PC-9 (cell line): ENCODE data around the gene APIP. TPM values are rescaled to one million over a fixed set of nuclear protein-coding genes. Genes with fewer than 3 reads are reported as not detected.

Source experiments
- BruUV-seq: library from RNA; stranded (reverse); fragments of 400-500 nt; replicated peaks from 2 replicates; lab custom pipeline; 2021; lab: Mats Ljungman, UMichigan
- CTCF ChIA-PET: fragments of 300-600 bp; sonication (Branson Sonifier 250); formaldehyde crosslinking; loops from one replicate; lab custom pipeline; 2022; ENCODE audit warnings: antibody characterized with exemption; lab: Charles Lee
- POLR2A ChIA-PET: fragments of 300-600 bp; sonication (Branson Sonifier 250); formaldehyde crosslinking; loops from one replicate; lab custom pipeline; 2022; ENCODE audit warnings: antibody characterized with exemption; ENCODE audit not compliant: unreplicated experiment; lab: Charles Lee
- DNase-seq, 2 experiments: peaks; one replicate each; pipeline versions ENCODE4 v3.0.0 to v3.0.0-alpha.2; 2015 to 2022; ENCODE audit warnings: mixed read lengths in 1 of 2
- H2AFZ ChIP-seq: fragments of 200-600 bp; sonication (generic); 2 replicates; pipeline ENCODE4 v1.8.1; 2017; ENCODE audit warnings: antibody characterized with exemption
- H3F3A ChIP-seq: fragments of 200-600 bp; sonication (generic); 2 replicates; pipeline ENCODE4 v1.8.1; 2017; ENCODE audit warnings: antibody characterized with exemption, mild to moderate bottlenecking, low read depth; ENCODE audit not compliant: insufficient read depth
- H3K27ac ChIP-seq: fragments of 200-600 bp; sonication (generic); 2 replicates; pipeline ENCODE4 v1.6.1; 2016; ENCODE audit warnings: mixed run types
- H3K27me3 ChIP-seq: fragments of 200-600 bp; sonication (generic); 2 replicates; pipeline ENCODE4 v1.6.1; 2016; ENCODE audit warnings: low read depth, mixed run types; ENCODE audit not compliant: insufficient read depth
- H3K36me3 ChIP-seq: fragments of 200-600 bp; sonication (generic); 2 replicates; pipeline ENCODE4 v1.6.1; 2016; ENCODE audit warnings: low read depth, mixed run types
- H3K4me1 ChIP-seq: fragments of 200-600 bp; sonication (generic); replicated peaks from 2 replicates; pipeline ENCODE4 v1.6.1; 2016; ENCODE audit warnings: mixed run types; ENCODE audit not compliant: insufficient read depth
- H3K4me2 ChIP-seq: fragments of 200-600 bp; sonication (generic); 2 replicates; pipeline ENCODE4 v1.6.1; 2017; ENCODE audit warnings: mixed run types
- H3K4me3 ChIP-seq: fragments of 200-600 bp; sonication (generic); 2 replicates; pipeline ENCODE4 v1.6.1; 2016; ENCODE audit warnings: mixed run types
- H3K79me2 ChIP-seq: fragments of 200-600 bp; sonication (generic); 2 replicates; pipeline ENCODE4 v1.6.1; 2017; ENCODE audit warnings: low read depth, mixed run types
- H3K9me2 ChIP-seq: fragments of 200-600 bp; sonication (generic); 2 replicates; pipeline ENCODE4 v1.8.1; 2017; ENCODE audit warnings: mild to moderate bottlenecking; ENCODE audit not compliant: insufficient read depth
- H3K9me3 ChIP-seq: fragments of 200-600 bp; sonication (generic); 2 replicates; pipeline ENCODE4 v1.8.1; 2016; ENCODE audit warnings: low read depth; ENCODE audit not compliant: insufficient read depth
- H4K20me1 ChIP-seq: fragments of 200-600 bp; sonication (generic); 2 replicates; pipeline ENCODE4 v1.8.1; 2017; ENCODE audit not compliant: insufficient read depth
- EZH2 ChIP-seq: fragments of 200-600 bp; sonication (generic); IDR thresholded peaks from 2 replicates; pipeline ENCODE4 v1.8.0; 2017; ENCODE audit warnings: antibody characterized with exemption, low read depth
- intact Hi-C: fragments of 100-400 bp; cut with micrococcal nuclease; formaldehyde crosslinking; loops from one replicate; pipeline ENCODE4 v1.10.0; 2022; ENCODE audit not compliant: unreplicated experiment
- total RNA-seq: library from RNA; stranded (reverse); gene quantifications from 2 replicates; pipeline ENCODE4 v1.2.3, GENCODE V29; 2021
- TF ChIP-seq, protein P1 (sequence below): fragments of 200-600 bp; sonication (generic); conservative IDR thresholded peaks from 2 replicates; pipeline ENCODE4 v1.6.1; 2017; ENCODE audit warnings: mixed run types, antibody characterized with exemption, mild to moderate bottlenecking, moderate library complexity

The APIP gene
- total RNA-seq, 1 experiment from 2014 or later = 41.0 TPM

DNA sequence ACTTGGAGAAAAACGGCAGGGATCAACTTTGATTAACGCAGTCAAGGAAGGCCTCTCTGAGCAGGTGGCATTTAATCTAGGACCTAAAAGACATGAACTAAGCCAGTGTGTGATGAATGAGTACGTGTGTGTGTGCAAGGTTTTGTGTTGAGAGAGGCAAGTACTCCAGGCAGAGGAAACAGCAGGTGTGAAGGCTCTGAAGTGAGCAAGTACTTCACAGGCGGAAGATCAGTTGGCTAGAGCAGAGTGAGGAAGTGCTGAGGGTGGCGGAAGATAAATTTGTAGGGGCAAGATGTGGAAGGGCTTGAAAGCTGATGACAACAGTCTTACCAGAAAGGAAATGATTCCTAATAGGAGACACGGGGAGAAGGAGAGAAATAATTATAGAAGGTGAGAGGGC lies 6.8 kb downstream of the APIP start:
- peaks cover 17% of the 10 kb centered on the region for H3F3A ChIP-seq
- H3K9me3 ChIP-seq = no peaks in the 10 kb centered on the region
- POLR2A ChIA-PET = no interaction called here
- no peaks in the 10 kb centered on the region; the same call in 1 of the 2 replicates for H3K9me2 ChIP-seq
- DNase-seq = no peak
- CTCF ChIA-PET = no interaction called here
- no TSS peak for BruUV-seq
- peaks cover 26% of the 10 kb centered on the region for H3K79me2 ChIP-seq
- no peak overlapping the region for H2AFZ ChIP-seq
- no peak for TF ChIP-seq EZH2
- TF ChIP-seq, protein P1, sequence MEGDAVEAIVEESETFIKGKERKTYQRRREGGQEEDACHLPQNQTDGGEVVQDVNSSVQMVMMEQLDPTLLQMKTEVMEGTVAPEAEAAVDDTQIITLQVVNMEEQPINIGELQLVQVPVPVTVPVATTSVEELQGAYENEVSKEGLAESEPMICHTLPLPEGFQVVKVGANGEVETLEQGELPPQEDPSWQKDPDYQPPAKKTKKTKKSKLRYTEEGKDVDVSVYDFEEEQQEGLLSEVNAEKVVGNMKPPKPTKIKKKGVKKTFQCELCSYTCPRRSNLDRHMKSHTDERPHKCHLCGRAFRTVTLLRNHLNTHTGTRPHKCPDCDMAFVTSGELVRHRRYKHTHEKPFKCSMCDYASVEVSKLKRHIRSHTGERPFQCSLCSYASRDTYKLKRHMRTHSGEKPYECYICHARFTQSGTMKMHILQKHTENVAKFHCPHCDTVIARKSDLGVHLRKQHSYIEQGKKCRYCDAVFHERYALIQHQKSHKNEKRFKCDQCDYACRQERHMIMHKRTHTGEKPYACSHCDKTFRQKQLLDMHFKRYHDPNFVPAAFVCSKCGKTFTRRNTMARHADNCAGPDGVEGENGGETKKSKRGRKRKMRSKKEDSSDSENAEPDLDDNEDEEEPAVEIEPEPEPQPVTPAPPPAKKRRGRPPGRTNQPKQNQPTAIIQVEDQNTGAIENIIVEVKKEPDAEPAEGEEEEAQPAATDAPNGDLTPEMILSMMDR = no peak
- H3K4me1 ChIP-seq = peaks cover 21% of the 10 kb centered on the region
- no peaks in the 10 kb centered on the region for H3K27me3 ChIP-seq
- H3K27ac ChIP-seq = peak overlapping the region; percentile 35; the same call in 1 of the 2 replicates
- H3K4me2 ChIP-seq = peak overlapping the region; percentile 58; the same call in 1 of the 2 replicates
- H4K20me1 ChIP-seq = no peaks in the 10 kb centered on the region
- H3K4me3 ChIP-seq = no peak overlapping the region
- intact Hi-C loops = no loop called here
- H3K36me3 ChIP-seq = 0 out of 2 replicates have a peak, but pooled peaks cover 8% of the 10 kb centered on the region

DNA sequence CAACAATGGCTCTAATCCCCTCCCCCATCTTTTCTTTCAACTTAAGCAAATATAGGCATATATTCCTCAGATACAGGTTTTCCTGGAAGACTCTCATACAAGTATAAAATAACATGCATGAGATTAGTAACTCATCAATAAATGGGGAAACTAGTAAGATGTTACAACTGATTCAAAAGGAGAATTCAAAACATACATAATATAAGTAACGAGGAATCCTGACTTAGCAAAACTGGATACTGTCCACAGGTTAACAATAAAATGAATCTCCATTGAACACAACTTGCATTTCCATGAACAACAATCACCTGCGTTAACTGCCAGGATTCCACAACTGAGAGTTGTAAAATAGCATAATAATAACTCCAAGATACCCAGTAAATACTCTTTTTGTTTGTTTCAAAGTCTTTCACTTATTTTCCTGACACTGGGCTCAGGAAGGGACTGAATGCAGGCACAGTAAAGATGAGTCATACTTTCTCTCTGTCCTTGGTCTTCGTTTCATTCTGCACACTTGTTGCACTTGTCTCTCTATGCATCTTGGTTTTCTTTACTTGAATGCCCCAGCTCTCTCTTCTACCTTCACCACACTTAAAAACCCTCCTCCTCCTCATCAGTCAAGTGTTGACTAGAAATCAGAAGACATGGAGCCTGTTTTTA lies 8.1 kb downstream of the APIP start:
- Histone ChIP-seq H3K9me3 (no peaks in the 10 kb centered on the region), H3K4me3 (no peak overlapping the region), H3K27me3 (no peaks in the 10 kb centered on the region), H3F3A (peaks cover 17% of the 10 kb centered on the region), H2AFZ (no peak overlapping the region), H3K79me2 (peaks cover 16% of the 10 kb centered on the region), H3K27ac (no peak overlapping the region), H3K9me2 (no peaks in the 10 kb centered on the region; the same call in 1 of the 2 replicates), H3K4me2 (no peak overlapping the region), H4K20me1 (no peaks in the 10 kb centered on the region), H3K36me3 (0 out of 2 replicates have a peak, but pooled peaks cover 4% of the 10 kb centered on the region), H3K4me1 (peaks cover 20% of the 10 kb centered on the region)
- ChIA-PET POLR2A (no interaction called here), CTCF (no interaction called here)
- intact Hi-C loops = no loop called here
- BruUV-seq = no TSS peak
- DNase-seq = no peak
- TF ChIP-seq, protein P1 = no peak
- no peak for TF ChIP-seq EZH2

DNA sequence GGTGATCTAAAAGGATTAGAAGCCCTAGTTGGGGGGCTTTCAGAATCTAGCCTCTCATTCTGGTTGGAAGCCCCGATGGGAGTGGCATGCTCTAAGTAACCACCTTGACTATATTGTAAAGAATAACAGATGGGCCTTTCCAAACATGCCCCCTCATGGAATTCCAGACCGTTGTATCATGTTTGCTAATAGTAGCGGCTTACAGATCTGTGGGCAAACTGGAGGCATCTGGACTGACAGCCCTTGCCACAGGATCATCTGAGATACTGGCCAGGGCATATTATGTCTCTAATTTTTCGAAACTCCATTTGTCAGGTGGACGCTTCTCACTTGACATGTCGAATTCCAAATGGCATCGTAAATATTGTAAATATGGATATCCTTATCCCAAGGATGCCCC lies 10.5 kb downstream of the APIP start:
- no peak for TF ChIP-seq EZH2
- TF ChIP-seq, protein P1 = no peak
- no TSS peak for BruUV-seq

More for the DNA sequence above, 10.5 kb downstream of the APIP start:
- Histone ChIP-seq H2AFZ (no peak overlapping the region), H3F3A (peaks cover 13% of the 10 kb centered on the region), H3K36me3 (0 out of 2 replicates have a peak, but pooled peaks cover 4% of the 10 kb centered on the region), H3K27ac (no peak overlapping the region), H3K9me3 (no peaks in the 10 kb centered on the region), H3K79me2 (peaks cover 16% of the 10 kb centered on the region; the same call in 1 of the 2 replicates), H3K4me2 (no peak overlapping the region), H3K9me2 (no peaks in the 10 kb centered on the region; the same call in 1 of the 2 replicates), H4K20me1 (no peaks in the 10 kb centered on the region), H3K4me1 (peaks cover 15% of the 10 kb centered on the region), H3K27me3 (no peaks in the 10 kb centered on the region), H3K4me3 (no peak overlapping the region)
- DNase-seq = no peak
- POLR2A ChIA-PET = no interaction called here
- intact Hi-C loops = no loop called here
- CTCF ChIA-PET = no interaction called here
